C4-2B (cell line): ENCODE data around the gene EXD3.

ENCODE experiments used
- CTCF ChIP-seq: fragments of 450-650 bp; conservative IDR thresholded peaks from 2 replicates; pipeline ENCODE4 v1.5.1; 2017; ENCODE audit warnings: mild to moderate bottlenecking
- ZFX ChIP-seq: fragments of 450-650 bp; IDR thresholded peaks from 2 replicates; pipeline ENCODE4 v1.6.1; 2017

DNA sequence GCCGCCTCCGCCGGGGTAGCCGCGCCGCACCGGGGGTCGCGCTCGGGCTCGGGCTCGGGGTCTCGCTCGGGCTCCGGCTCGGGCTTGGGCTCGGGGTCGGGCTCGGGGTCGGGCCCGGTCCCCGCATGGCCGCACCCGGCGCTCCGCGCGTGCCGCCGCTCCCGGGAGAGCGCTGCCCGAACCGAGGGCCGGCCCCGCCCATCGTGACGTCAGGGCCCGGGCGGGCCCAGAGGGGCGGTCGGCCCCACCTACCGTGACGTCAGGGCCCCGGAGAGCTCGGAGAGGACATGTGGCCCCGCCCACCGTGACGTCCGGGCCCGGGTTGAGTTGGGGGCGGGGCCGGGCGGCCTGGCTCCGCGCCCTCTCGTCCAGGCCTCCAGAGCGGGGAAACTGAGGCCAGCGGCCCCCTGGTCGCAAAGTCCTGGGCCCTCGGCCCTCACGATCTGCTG, 36.2 kb upstream of the EXD3 start, which contains the start of gene NSMF:
- TF ChIP-seq CTCF = no peak
- peak; percentile 51; the same call in 1 of the 2 replicates for TF ChIP-seq ZFX
